Smooth muscle cell (in vitro differentiated cells): ENCODE data around the gene PUS1. TPM values are rescaled to one million over a fixed set of nuclear protein-coding genes. Genes with fewer than 3 reads are reported as not detected.

Experiments
- DNase-seq: peaks from one replicate; lab custom pipeline; 2025; ENCODE audit not compliant: unreplicated experiment; lab: John Stamatoyannopoulos, UW
- H2AFZ ChIP-seq: fragments of 200-600 bp; sonication (generic); 2 replicates; pipeline ENCODE4 v1.6.0; 2016; ENCODE audit warnings: antibody characterized with exemption, low read depth, mild to moderate bottlenecking
- H3F3A ChIP-seq: fragments of 200-600 bp; sonication (generic); 2 replicates; pipeline ENCODE4 v1.6.0; 2017; ENCODE audit warnings: antibody characterized with exemption, low read depth
- H3K27ac ChIP-seq: fragments of 200-600 bp; sonication (generic); 2 replicates; pipeline ENCODE4 v1.5.1; 2016; ENCODE audit warnings: low read depth, mild to moderate bottlenecking
- H3K27me3 ChIP-seq: fragments of 200-600 bp; sonication (generic); 2 replicates; pipeline ENCODE4 v1.6.1; 2016; ENCODE audit warnings: low read depth, mild to moderate bottlenecking
- H3K36me3 ChIP-seq: fragments of 200-600 bp; sonication (generic); 2 replicates; pipeline ENCODE4 v1.5.1; 2016; ENCODE audit warnings: low read depth
- H3K4me1 ChIP-seq: fragments of 200-600 bp; sonication (generic); 2 replicates; pipeline ENCODE4 v1.5.1; 2016; ENCODE audit warnings: low read depth
- H3K4me2 ChIP-seq: fragments of 200-600 bp; sonication (generic); 2 replicates; pipeline ENCODE4 v1.6.0; 2016; ENCODE audit warnings: mild to moderate bottlenecking
- H3K4me3 ChIP-seq: fragments of 200-600 bp; sonication (generic); 2 replicates; pipeline ENCODE4 v1.5.1; 2016; ENCODE audit warnings: mild to moderate bottlenecking
- H3K79me2 ChIP-seq: fragments of 200-600 bp; sonication (generic); 2 replicates; pipeline ENCODE4 v1.6.0; 2016; ENCODE audit warnings: low read depth, mild to moderate bottlenecking
- H3K9ac ChIP-seq: fragments of 200-600 bp; sonication (generic); 2 replicates; pipeline ENCODE4 v1.6.0; 2016; ENCODE audit warnings: low read depth
- H3K9me3 ChIP-seq: fragments of 200-600 bp; sonication (generic); replicated peaks from 2 replicates; pipeline ENCODE4 v1.5.1; 2016; ENCODE audit warnings: low read depth
- H4K20me1 ChIP-seq: fragments of 200-600 bp; sonication (generic); 2 replicates; pipeline ENCODE4 v1.6.0; 2016; ENCODE audit warnings: low read depth
- WGBS: methylation state at CpG from one replicate; pipeline ENCODE4 v1.1.7; 2016; ENCODE audit warnings: low lambda C conversion rate; 5-methylcytosine and 5-hydroxymethylcytosine counted together
- polyA plus RNA-seq: library from polyadenylated mRNA; unstranded; fragments of >200 nt; fragmentation: Nextera tagmentation; extraction: Ambion mirVana; gene quantifications from 2 replicates; pipeline ENCODE4 v1.2.1, GENCODE V29; 2016
- total RNA-seq: library from RNA; depleted of rRNA; stranded (reverse); fragments of >200 nt; gene quantifications from 2 replicates; pipeline ENCODE4 v1.2.3, GENCODE V29; 2014
- TF ChIP-seq, protein P1 (sequence below): fragments of 200-600 bp; sonication (generic); IDR thresholded peaks from 2 replicates; pipeline ENCODE4 v1.5.1; 2017; ENCODE audit warnings: borderline replicate concordance, mild to moderate bottlenecking, antibody characterized with exemption; ENCODE audit not compliant: insufficient read depth, poor library complexity, severe bottlenecking

Gene PUS1
- total and polyA plus RNA-seq, 2 experiments from 2014 or later: 6.6 to 22.2 TPM

DNA sequence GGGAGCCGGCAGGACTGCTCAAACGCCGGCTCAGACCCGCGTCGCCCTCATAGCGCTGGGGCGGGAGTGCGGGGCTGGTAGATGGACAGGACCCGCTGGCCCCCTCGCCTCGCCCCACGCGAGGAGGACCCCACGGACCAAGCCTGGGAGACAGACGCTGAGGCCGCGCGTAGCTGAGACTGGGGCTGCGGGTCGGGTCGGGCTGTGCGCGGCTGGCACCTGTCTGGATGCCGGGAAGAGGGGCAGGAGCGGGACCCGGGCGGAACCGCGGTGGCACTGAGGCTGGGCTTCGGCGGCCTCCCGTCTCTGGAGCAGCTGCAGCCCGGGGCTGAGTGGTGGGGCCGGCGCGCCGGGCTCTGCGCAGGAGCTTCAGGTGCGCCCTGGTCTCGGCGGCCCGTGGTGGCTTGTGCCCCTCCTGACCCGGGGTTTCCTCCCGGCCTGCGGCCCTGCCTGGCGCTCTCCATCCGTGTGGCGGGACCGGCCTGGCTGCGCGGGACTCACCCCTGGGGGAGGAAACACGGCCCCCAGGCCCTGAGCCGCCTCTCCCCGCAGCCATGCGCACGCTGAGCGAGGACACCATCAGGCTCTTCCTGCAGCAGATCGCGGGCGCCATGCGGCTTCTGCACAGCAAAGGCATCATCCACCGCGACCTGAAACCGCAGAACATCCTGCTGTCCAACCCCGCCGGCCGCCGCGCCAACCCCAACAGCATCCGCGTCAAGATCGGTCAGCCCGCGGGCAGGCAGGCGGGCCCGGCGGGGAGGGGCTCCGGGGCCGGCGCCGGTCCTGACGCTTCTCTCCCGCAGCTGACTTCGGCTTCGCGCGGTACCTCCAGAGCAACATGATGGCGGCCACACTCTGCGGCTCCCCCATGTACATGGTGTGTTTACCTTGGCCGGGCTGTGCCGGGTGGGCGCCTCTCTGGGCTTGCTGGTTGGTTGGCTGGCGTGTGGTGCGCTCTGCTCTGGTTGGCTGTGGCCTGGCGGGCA lies 20.7 kb upstream of the PUS1 start:
- H3K4me3 ChIP-seq: no peak overlapping the region
- H3K9me3 ChIP-seq: no peaks in the 10 kb centered on the region
- no peak overlapping the region for H3K27ac ChIP-seq
- H3K9ac ChIP-seq: no peak overlapping the region
- no peaks in the 10 kb centered on the region for H3F3A ChIP-seq
- TF ChIP-seq, protein P1, sequence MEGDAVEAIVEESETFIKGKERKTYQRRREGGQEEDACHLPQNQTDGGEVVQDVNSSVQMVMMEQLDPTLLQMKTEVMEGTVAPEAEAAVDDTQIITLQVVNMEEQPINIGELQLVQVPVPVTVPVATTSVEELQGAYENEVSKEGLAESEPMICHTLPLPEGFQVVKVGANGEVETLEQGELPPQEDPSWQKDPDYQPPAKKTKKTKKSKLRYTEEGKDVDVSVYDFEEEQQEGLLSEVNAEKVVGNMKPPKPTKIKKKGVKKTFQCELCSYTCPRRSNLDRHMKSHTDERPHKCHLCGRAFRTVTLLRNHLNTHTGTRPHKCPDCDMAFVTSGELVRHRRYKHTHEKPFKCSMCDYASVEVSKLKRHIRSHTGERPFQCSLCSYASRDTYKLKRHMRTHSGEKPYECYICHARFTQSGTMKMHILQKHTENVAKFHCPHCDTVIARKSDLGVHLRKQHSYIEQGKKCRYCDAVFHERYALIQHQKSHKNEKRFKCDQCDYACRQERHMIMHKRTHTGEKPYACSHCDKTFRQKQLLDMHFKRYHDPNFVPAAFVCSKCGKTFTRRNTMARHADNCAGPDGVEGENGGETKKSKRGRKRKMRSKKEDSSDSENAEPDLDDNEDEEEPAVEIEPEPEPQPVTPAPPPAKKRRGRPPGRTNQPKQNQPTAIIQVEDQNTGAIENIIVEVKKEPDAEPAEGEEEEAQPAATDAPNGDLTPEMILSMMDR: no peak
- no peaks in the 10 kb centered on the region for H3K27me3 ChIP-seq
- H2AFZ ChIP-seq: no peak overlapping the region
- no peaks in the 10 kb centered on the region for H3K36me3 ChIP-seq
- peaks cover 55% of the 10 kb centered on the region for H4K20me1 ChIP-seq
- WGBS: 98% methylated on average over 64 of the region's 96 CpGs
- no peak overlapping the region for H3K4me2 ChIP-seq
- DNase-seq: no peak
- H3K4me1 ChIP-seq: no peaks in the 10 kb centered on the region
- H3K79me2 ChIP-seq: peaks cover 17% of the 10 kb centered on the region

DNA sequence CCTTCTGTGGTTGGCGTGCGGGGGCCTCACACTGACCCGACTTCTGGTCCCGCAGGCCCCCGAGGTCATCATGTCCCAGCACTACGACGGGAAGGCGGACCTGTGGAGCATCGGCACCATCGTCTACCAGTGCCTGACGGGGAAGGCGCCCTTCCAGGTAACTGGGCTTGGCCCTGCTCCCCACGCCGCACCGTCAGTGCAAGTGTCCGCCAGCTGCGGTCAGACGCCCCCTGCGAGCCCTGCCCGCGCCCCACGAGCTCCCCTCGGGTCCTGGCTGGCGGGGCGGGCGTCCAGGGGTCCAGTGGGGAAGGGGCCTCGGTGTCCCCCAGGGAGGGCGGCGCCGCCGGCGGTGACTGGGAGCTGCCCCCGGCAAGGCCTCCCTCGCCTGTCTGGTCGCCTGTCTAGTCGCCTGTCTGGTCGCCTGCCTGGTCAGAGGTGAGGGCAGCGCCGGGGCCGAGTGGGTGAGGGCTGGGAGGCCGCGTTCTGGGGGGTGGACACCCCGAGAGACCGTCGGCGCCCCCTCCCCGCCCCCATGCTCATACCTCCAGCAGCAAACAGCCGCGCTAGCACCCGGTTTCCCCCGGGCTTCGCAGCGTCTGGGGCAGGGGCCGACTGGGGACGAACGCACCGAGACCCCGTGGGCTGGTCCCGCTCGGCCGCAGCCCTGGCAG lies 19.9 kb upstream of the PUS1 start:
- Histone ChIP-seq H3K36me3 (no peaks in the 10 kb centered on the region), H3K9me3 (no peaks in the 10 kb centered on the region), H2AFZ (no peak overlapping the region), H3K79me2 (peaks cover 9% of the 10 kb centered on the region), H3K4me1 (no peaks in the 10 kb centered on the region), H3K4me3 (no peak overlapping the region), H4K20me1 (peaks cover 46% of the 10 kb centered on the region), H3F3A (no peaks in the 10 kb centered on the region), H3K27ac (no peak overlapping the region), H3K4me2 (no peak overlapping the region), H3K9ac (no peak overlapping the region), H3K27me3 (no peaks in the 10 kb centered on the region)
- no peak for DNase-seq
- WGBS: 97% methylated on average over 39 of the region's 61 CpGs
- TF ChIP-seq, protein P1: no peak

DNA sequence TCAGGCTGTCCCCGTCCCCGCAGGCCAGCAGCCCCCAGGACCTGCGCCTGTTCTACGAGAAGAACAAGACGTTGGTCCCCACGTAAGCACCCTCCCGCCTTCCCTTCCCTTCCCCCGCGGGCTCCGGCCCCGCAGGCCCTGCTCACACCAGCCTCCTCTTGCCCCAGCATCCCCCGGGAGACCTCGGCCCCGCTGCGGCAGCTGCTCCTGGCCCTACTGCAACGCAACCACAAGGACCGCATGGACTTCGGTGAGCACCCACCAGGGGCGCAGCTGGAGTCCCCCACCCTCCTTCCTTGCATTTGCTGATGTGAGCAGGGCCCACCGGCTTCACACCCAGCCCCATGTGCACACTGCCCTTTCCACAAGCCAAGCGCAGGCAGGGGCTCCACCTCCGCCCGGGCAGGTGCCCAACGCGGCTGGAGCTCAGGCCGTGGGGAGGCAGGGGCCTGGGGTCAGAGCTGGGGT lies 19.3 kb upstream of the PUS1 start:
- Histone ChIP-seq H3K36me3 (no peaks in the 10 kb centered on the region), H3K27me3 (no peaks in the 10 kb centered on the region), H3F3A (no peaks in the 10 kb centered on the region), H2AFZ (no peak overlapping the region), H3K27ac (no peak overlapping the region), H3K4me1 (no peaks in the 10 kb centered on the region), H4K20me1 (peaks cover 41% of the 10 kb centered on the region), H3K4me2 (no peak overlapping the region), H3K9ac (no peak overlapping the region), H3K4me3 (no peak overlapping the region), H3K79me2 (peaks cover 3% of the 10 kb centered on the region), H3K9me3 (no peaks in the 10 kb centered on the region)
- TF ChIP-seq, protein P1: no peak
- no peak for DNase-seq
- WGBS: 99% methylated on average over 22 of the region's 26 CpGs
